Uterus (tissue), 4 donors: ENCODE data around the gene DNMT1. TPM values are rescaled to one million over a fixed set of nuclear protein-coding genes. Genes with fewer than 3 reads are reported as not detected.

Experiments
- DNase-seq, 2 donors: peaks; one replicate each; pipeline ENCODE4 v3.0.0-alpha.2; 2019 to 2020
- H3K27ac ChIP-seq, 2 donors: fragments of 200-600 bp; sonication (generic); 1 replicate in 1 of 2; 2 replicates in 1 of 2; pipeline ENCODE4 v1.5.1; 2016 to 2018
- H3K27me3 ChIP-seq, 2 donors: fragments of 200-600 bp; sonication (generic); one replicate each; pipeline ENCODE4 v1.5.1; 2018 to 2019; ENCODE audit warnings: control low read depth in 1 of 2
- H3K36me3 ChIP-seq, 2 donors: fragments of 200-600 bp; sonication (generic); one replicate each; pipeline ENCODE4 v1.5.1; 2019; ENCODE audit warnings: control low read depth in 1 of 2
- H3K4me1 ChIP-seq, 2 donors: fragments of 200-600 bp; sonication (generic); one replicate each; pipeline ENCODE4 v1.5.1; 2018 to 2019; ENCODE audit warnings: control low read depth in 1 of 2
- H3K4me3 ChIP-seq, 2 donors: fragments of 200-600 bp; sonication (generic); 1 replicate in 1 of 2; 2 replicates in 1 of 2; pipeline ENCODE4 v1.5.1; 2018 to 2019; ENCODE audit warnings: mild to moderate bottlenecking in 1 of 2
- H3K9me3 ChIP-seq, 2 donors: fragments of 200-600 bp; sonication (generic); one replicate each; pipeline ENCODE4 v1.5.1; 2019; ENCODE audit warnings: control low read depth in 1 of 2
- CTCF ChIP-seq, 4 experiments: fragments of 200-600 bp in 2 of 4; fragments of 450-650 bp in 2 of 4; sonication (generic) in 2 of 4; IDR thresholded peaks; one replicate each; pipeline ENCODE4 v1.5.1; 2016 to 2019; ENCODE audit warnings: antibody characterized with exemption in 4 of 4, mild to moderate bottlenecking in 2 of 4, moderate library complexity in 1 of 4
- POLR2A ChIP-seq, 2 donors: fragments of 450-650 bp; IDR thresholded peaks; one replicate each; pipeline ENCODE4 v1.6.1; 2016; ENCODE audit warnings: antibody characterized with exemption in 2 of 2, mild to moderate bottlenecking in 1 of 2, moderate library complexity in 1 of 2
- intact Hi-C: fragments of 100-400 bp; cut with DNase I; formaldehyde crosslinking; loops from one replicate; pipeline ENCODE4 v1.15.1; 2023; ENCODE audit warnings: low total_unique reads
- total RNA-seq, 4 donors: library from RNA; depleted of rRNA in 3 of 4; stranded (reverse); fragments of >200 nt in 3 of 4; gene quantifications; one replicate each; pipeline versions ENCODE4 v1.1.0 to v1.2.4, GENCODE V29; 2014 to 2023
- donor health status: DM: yes; HTN: yes; CAD: no.

DNMT1 gene
- total RNA-seq, 4 donors from 2014 or later: 37.6 to 134 (median 67.9) TPM

DNA sequence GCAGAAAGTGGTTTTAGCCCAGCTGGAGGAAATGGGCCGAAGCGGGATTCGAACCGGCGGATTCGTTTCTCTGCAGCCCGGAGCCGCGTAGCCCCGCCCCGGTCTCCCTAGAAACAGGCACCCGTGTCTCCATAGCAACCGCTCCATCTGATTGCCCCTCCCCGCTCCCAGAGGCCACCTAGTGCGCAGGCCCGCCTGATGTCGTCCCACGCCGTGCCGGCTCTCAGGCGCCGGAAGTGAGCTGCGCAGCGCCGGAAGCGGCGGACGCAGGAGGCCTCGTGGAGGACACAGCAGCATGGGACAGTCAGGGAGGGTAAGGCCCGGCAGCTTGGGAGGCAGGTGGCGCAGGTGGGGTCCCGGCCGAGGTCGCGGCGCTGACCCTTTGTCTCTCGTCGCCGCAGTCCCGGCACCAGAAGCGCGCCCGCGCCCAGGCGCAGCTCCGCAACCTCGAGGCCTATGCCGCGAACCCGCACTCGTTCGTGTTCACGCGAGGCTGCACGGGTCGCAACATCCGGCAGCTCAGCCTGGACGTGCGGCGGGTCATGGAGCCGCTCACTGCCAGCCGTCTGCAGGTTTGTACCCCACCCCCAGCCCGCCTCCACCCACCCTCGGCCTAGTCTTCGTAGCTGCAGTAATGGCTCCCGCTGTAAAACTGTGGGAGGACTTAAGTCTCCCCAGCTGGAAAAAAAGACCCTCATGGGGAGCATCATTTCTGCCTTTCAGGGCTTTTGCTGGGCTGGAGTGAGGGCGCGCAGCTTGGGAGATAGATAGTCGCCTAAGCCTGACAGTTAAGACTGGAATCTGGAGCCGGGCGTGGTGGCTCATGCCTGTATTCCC, 88.4 kb downstream of the DNMT1 start, which contains the start of gene PPAN:
Gene PPAN (plus strand): TSS at position 263 of the 837 bp plus-strand sequence. CDS start 33 bp downstream, at position 296.
- Histone ChIP-seq H3K4me3 (peak within 1 kb of the TSS; percentile 63 to 74), H3K4me1 (peaks cover 0 to 9% of the 10 kb centered on the region in 2 donors), H3K27ac (peak within 1 kb of the TSS; percentile 52 to 84), H3K27me3 (no peaks in the 10 kb centered on the region), H3K9me3 (no peaks in the 10 kb centered on the region), H3K36me3 (no peaks in the 10 kb centered on the region)
- intact Hi-C loops: no loop called here
- TF ChIP-seq CTCF (IDR thresholded peaks at IDR 0.05): peak in 2 of 4 experiments; percentile 17 to 54
- TF ChIP-seq POLR2A (IDR thresholded peaks at IDR 0.05): peak; percentile 40 to 68
- DNase-seq: peak; percentile 97 to 99

GRCh38 chr19:10105509-10106099, 89.1 kb downstream of the DNMT1 start:
- DNase-seq: no peak
- Histone ChIP-seq H3K4me3 (peak overlapping the region; percentile 63 to 74), H3K27ac (peak overlapping the region; percentile 52 to 84), H3K9me3 (no peaks in the 10 kb centered on the region), H3K27me3 (no peaks in the 10 kb centered on the region), H3K4me1 (peaks cover 0 to 9% of the 10 kb centered on the region in 2 donors), H3K36me3 (no peaks in the 10 kb centered on the region)
- TF ChIP-seq CTCF (IDR thresholded peaks at IDR 0.05): no peak
- TF ChIP-seq POLR2A (IDR thresholded peaks at IDR 0.05): no peak
- intact Hi-C loops: no loop called here

DNA sequence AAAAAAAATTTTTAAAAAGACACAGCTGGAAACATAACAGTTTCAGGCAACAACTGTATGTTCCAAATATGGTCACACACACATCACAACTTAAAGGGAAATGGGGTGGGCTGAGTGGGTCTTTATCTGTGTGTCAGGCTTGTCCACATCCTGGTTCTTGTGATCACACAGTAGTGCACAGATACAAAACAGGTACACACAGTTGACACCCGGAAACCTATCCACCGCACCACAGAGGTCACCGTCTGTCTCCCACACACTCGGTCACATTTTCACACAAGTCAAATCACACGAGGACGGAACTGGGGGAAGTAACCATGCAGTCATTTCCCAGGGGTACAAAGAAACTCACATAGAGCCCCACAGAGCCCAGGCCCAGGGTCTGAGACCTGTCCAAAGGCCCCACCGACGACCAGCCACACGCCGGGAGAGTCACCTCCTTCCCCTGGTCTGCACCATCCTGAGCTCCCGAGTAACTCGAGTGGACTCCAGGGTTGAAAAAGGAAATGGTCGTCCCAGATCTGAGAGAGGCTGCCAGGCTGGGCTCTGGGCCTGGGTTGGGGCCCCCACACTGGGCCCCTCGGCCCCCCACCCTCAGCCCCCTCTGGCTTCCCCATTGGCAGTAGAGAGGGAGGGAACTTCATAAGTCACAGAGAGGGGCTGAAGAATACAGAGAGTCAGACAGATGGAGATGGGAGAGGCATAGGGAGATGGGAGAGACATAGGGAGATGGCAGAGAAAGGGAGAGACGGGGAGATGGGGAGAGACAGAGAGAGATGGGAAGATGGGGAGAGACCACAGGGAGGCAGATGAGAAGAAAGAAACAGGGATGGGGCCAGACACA, 89.9 kb downstream of the DNMT1 start:
- DNase-seq: no peak
- intact Hi-C loops: no loop called here
- Histone ChIP-seq H3K27me3 (no peaks in the 10 kb centered on the region), H3K4me3 (no peak overlapping the region), H3K4me1 (peaks cover 0 to 9% of the 10 kb centered on the region in 2 donors), H3K9me3 (no peaks in the 10 kb centered on the region), H3K27ac (no peak overlapping the region), H3K36me3 (no peaks in the 10 kb centered on the region)
- TF ChIP-seq POLR2A (IDR thresholded peaks at IDR 0.05) (no peak), CTCF (IDR thresholded peaks at IDR 0.05) (no peak)

- intact Hi-C loops: no loop called here
- Histone ChIP-seq H3K9me3 (no peaks in the 10 kb centered on the region), H3K4me1 (peaks cover 0 to 9% of the 10 kb centered on the region in 2 donors), H3K4me3 (no peak overlapping the region), H3K27me3 (no peaks in the 10 kb centered on the region), H3K27ac (no peak overlapping the region), H3K36me3 (no peaks in the 10 kb centered on the region)
- TF ChIP-seq CTCF (IDR thresholded peaks at IDR 0.05) (no peak), POLR2A (IDR thresholded peaks at IDR 0.05) (no peak)
- no peak for DNase-seq
Observed at GRCh38 chr19:10104130-10104513, 90.6 kb downstream of the DNMT1 start.
